PC-9 (cell line): Measurements from ENCODE around the gene RPL15.

Source experiments
- EZH2 ChIP-seq: fragments of 200-600 bp; sonication (generic); IDR thresholded peaks from 2 replicates; pipeline ENCODE4 v1.8.0; 2017; ENCODE audit warnings: antibody characterized with exemption, low read depth
- TF ChIP-seq, protein P1 (sequence below): fragments of 200-600 bp; sonication (generic); conservative IDR thresholded peaks from 2 replicates; pipeline ENCODE4 v1.6.1; 2017; ENCODE audit warnings: mixed run types, antibody characterized with exemption, mild to moderate bottlenecking, moderate library complexity

DNA sequence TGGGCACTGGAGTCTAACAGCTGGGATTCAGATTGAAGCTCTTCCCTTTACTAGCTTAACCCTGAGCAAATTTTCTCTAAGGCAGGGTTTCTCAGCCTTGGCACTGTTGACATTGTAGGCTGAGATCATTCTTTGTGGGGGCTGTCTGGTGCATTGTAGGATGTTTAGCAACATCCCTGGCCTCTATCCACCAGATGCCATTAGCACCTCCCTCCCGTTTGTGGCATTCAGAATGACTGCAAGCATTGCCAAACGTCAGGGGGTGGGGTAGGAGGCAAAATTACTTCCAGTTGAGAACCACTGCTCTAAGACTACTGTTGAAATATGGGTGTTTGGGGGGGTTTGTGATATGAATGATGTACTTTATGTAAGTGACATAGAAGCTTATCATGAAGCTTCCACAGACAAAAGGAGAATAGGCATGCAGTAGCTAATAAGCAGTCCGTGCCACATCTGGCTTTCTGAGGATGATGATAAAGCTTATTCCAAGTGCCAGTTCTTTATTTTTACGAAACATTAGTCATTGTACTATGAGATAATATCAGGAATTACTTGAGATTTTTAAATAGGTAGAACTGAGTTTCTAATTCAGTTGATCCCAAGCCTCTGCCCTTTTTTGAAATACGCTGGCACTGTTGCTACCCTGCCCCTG lies 39.5 kb upstream of the RPL15 start:
- TF ChIP-seq, protein P1, sequence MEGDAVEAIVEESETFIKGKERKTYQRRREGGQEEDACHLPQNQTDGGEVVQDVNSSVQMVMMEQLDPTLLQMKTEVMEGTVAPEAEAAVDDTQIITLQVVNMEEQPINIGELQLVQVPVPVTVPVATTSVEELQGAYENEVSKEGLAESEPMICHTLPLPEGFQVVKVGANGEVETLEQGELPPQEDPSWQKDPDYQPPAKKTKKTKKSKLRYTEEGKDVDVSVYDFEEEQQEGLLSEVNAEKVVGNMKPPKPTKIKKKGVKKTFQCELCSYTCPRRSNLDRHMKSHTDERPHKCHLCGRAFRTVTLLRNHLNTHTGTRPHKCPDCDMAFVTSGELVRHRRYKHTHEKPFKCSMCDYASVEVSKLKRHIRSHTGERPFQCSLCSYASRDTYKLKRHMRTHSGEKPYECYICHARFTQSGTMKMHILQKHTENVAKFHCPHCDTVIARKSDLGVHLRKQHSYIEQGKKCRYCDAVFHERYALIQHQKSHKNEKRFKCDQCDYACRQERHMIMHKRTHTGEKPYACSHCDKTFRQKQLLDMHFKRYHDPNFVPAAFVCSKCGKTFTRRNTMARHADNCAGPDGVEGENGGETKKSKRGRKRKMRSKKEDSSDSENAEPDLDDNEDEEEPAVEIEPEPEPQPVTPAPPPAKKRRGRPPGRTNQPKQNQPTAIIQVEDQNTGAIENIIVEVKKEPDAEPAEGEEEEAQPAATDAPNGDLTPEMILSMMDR = no peak
- TF ChIP-seq EZH2 = no peak
